ENCODE results near the gene MYL12A.

DNA sequence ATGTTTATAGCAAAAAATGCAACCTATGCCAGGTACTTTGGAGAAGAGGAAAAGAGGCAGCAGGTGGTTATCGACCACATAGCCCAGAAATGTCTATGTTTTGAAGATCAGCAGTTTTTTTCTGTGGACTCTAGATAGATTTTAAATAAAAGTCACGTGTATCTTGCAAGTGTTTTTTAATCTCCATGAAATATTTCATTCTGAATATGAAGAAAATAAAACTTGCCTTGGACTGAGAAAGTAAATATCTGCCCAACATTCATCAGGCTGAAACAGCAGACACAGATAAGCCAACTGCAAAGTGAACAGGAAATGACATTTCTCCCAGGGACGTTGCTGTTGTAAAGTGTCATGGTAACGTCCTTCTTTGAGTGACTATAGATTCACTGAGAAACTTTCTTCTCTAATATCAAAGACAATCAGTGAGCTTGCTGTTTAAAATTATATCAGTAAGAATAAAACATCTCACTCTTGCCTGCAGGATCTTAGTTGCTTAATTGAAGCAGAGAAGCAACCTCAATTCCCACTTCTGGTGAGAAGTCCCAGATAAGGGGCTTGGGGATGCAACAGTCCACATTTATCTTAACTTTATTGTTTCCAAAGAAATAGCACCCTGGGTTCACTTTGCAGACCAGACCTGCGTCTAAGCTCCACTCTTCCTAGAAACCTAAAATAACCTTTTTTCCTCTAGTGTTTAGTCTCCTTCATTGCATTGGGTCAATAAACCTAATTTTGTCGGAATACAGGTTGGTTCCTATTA is 34.1 kb upstream of the MYL12A start:
- TF ChIP-seq, protein P1, sequence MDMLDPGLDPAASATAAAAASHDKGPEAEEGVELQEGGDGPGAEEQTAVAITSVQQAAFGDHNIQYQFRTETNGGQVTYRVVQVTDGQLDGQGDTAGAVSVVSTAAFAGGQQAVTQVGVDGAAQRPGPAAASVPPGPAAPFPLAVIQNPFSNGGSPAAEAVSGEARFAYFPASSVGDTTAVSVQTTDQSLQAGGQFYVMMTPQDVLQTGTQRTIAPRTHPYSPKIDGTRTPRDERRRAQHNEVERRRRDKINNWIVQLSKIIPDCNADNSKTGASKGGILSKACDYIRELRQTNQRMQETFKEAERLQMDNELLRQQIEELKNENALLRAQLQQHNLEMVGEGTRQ (IDR thresholded peaks at IDR 0.05; ENCODE audit: low read length): no peak
- TF ChIP-seq KDM1A (IDR thresholded peaks at IDR 0.05; ENCODE audit: borderline replicate concordance, low read length) (no peak), ZNF274 (IDR thresholded peaks at IDR 0.05; ENCODE audit: borderline replicate concordance, extremely low read depth, low read length) (no peak), FOSL1 (IDR thresholded peaks at IDR 0.05; ENCODE audit: insufficient read depth, low read depth, low read length) (no peak), SRF (IDR thresholded peaks at IDR 0.05; ENCODE audit: low read depth, low read length) (no peak)
- TF ChIP-seq, protein P2, sequence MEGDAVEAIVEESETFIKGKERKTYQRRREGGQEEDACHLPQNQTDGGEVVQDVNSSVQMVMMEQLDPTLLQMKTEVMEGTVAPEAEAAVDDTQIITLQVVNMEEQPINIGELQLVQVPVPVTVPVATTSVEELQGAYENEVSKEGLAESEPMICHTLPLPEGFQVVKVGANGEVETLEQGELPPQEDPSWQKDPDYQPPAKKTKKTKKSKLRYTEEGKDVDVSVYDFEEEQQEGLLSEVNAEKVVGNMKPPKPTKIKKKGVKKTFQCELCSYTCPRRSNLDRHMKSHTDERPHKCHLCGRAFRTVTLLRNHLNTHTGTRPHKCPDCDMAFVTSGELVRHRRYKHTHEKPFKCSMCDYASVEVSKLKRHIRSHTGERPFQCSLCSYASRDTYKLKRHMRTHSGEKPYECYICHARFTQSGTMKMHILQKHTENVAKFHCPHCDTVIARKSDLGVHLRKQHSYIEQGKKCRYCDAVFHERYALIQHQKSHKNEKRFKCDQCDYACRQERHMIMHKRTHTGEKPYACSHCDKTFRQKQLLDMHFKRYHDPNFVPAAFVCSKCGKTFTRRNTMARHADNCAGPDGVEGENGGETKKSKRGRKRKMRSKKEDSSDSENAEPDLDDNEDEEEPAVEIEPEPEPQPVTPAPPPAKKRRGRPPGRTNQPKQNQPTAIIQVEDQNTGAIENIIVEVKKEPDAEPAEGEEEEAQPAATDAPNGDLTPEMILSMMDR (IDR thresholded peaks at IDR 0.05; ENCODE audit: control extremely low read depth in 1 of 3, insufficient read depth in 1 of 3, low read depth in 1 of 3, low read length in 3 of 3): no peak
